Fibroblast of the aortic adventitia (primary cell): ENCODE data around the gene PODXL. TPM values are rescaled to one million over a fixed set of nuclear protein-coding genes. Genes with fewer than 3 reads are reported as not detected.
A peak's percentile ranks its signal among the peaks of the same experiment; 100 is the strongest.

Experiments used
- DNase-seq: peaks from one replicate; pipeline ENCODE4 v3.0.0-alpha.2; 2010; ENCODE audit warnings: low read depth
- H3K4me3 ChIP-seq: 2 replicates; pipeline ENCODE4 v1.5.1; 2011; ENCODE audit warnings: low read depth, mild to moderate bottlenecking, control low read depth, low read length, moderate library complexity
- CTCF ChIP-seq: IDR thresholded peaks from 2 replicates; pipeline ENCODE4 v1.5.1; 2011; ENCODE audit warnings: mild to moderate bottlenecking, low read length, control low read depth, inconsistent platforms; ENCODE audit not compliant: insufficient read depth
- total RNA-seq: library from RNA; depleted of rRNA; stranded (reverse); fragments of >200 nt; gene quantifications from 2 replicates; pipeline ENCODE4 v1.2.3, GENCODE V29; 2012; ENCODE audit warnings: low replicate concordance

PODXL gene
- total RNA-seq, 1 donor, result 7.3 TPM

DNA sequence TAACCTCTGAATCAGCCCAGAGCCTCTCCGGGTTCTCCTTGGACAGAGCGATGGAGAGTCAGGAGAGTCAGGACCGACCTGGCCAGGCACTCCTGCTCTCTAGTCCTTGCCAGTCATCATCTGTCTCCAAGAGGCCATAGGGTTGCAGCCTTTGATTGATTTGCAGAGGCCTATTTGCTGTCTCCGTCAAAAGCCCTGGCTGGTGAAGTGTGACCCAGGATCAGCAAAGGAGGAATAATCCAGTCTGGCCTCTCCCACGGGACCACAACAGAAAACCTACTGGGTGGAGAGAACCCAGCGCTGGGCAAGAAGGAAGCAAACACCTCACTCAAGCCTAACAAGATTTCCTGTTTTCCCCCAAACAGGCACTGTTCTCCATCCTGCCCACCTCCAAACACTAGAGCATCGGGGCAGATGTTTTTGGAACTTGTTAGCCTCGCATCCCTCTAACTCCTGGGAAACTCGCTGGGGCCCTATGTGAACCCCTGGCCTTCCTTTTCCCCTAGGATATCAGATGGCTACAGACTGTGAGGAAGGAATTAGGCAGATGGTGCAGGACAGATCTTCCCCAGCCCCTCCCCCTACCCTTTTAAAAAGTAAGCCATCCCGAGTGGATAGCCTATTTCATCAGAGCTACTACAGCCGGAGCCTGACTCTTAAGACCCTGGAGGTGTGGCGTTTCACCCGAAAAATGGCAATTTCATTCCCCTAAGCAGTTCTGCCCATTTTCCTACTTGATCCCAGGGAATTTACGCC lies 54.3 kb downstream of the PODXL start:
- DNase-seq, result no peak
- TF ChIP-seq CTCF, result no peak
- no peak overlapping the region for H3K4me3 ChIP-seq

DNA sequence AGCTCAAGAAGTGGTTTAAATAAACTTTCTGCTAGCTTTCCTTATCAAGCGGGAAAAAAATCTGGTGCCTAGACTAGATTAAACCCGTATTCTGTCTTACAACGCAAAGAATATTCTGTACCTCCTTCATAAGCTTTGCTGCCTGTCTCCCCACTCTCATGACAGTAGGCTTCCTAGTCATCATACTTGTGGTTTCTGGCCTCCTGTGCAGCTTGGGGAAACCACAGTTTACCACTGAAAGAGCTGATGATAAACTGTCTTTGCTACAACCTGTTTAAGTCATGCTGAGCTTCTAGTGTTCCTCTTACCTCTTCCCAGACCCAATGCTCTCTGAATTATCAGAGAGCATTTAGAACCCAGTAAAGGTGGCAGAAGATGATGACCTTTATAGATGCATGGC lies 55.0 kb downstream of the PODXL start:
- TF ChIP-seq CTCF, result no peak
- H3K4me3 ChIP-seq, result no peak overlapping the region
- peak; percentile 43 for DNase-seq

- no peak for TF ChIP-seq CTCF
- DNase-seq, result no peak
- no peak overlapping the region for H3K4me3 ChIP-seq
Observed at GRCh38 chr7:131500357-131500756, 56.1 kb downstream of the PODXL start.

DNA sequence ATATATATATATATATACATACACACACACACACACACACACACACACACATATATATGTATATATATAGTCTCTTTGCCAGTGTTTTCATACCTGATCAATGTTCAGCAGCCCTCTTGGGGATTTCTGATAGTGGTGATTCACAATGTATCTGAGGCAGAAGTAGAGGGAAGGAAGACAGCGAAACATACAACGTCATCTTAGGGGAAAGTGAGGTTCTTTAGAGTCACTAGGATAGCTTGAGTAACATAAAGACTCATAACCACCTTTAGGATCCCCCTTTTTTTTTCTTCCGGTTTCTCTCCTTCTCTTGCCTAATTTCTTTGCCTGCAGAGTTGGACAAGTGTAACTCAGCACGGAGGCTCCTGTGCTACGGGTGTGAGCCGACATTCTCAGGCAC lies 56.6 kb downstream of the PODXL start:
- DNase-seq, result no peak
- H3K4me3 ChIP-seq, result no peak overlapping the region
- TF ChIP-seq CTCF, result no peak

- no peak for TF ChIP-seq CTCF
- peak; percentile 83 for DNase-seq
- no peak overlapping the region for H3K4me3 ChIP-seq
Observed at GRCh38 chr7:131498237-131498885, 58.1 kb downstream of the PODXL start.

GRCh38 chr7:131497454-131497853 lies 59.0 kb downstream of the PODXL start:
- no peak overlapping the region for H3K4me3 ChIP-seq
- TF ChIP-seq CTCF, result no peak
- DNase-seq, result no peak
